ENCODE data around the gene ZMIZ1.

Gene ZMIZ1

GRCh38 chr10:79119306-79119705 is 50.5 kb downstream of the ZMIZ1 start:
- no peak for DNase-seq (ENCODE audit: low spot score)

- DNase-seq (ENCODE audit: low spot score), result no peak
Measured at GRCh38 chr10:79123547-79123963, 54.8 kb downstream of the ZMIZ1 start.

GRCh38 chr10:79124066-79124465 is 55.3 kb downstream of the ZMIZ1 start:
- DNase-seq (ENCODE audit: low spot score), result no peak

- DNase-seq (ENCODE audit: low spot score), result no peak
Measured at GRCh38 chr10:79125092-79125491, 56.3 kb downstream of the ZMIZ1 start.

GRCh38 chr10:79126351-79127080 is 57.8 kb downstream of the ZMIZ1 start:
- DNase-seq (ENCODE audit: low spot score), result no peak

- no peak for DNase-seq (ENCODE audit: low spot score)
Measured at GRCh38 chr10:79127151-79127961, 58.6 kb downstream of the ZMIZ1 start.

- DNase-seq (ENCODE audit: low spot score), result no peak
Measured at GRCh38 chr10:79128241-79128922, 59.6 kb downstream of the ZMIZ1 start.

GRCh38 chr10:79128923-79129305 is 60.1 kb downstream of the ZMIZ1 start:
- no peak for DNase-seq (ENCODE audit: low spot score)

- DNase-seq (ENCODE audit: low spot score), result no peak
Measured at GRCh38 chr10:79129361-79129997, 60.7 kb downstream of the ZMIZ1 start.

- DNase-seq (ENCODE audit: low spot score), result no peak
Measured at GRCh38 chr10:79130255-79130654, 61.5 kb downstream of the ZMIZ1 start.

GRCh38 chr10:79130846-79131245 is 62.1 kb downstream of the ZMIZ1 start:
- no peak for DNase-seq (ENCODE audit: low spot score)

- DNase-seq (ENCODE audit: low spot score), result no peak
Measured at GRCh38 chr10:79131836-79132631, 63.3 kb downstream of the ZMIZ1 start.

- DNase-seq (ENCODE audit: low spot score), result no peak
Measured at GRCh38 chr10:79132681-79133381, 64.1 kb downstream of the ZMIZ1 start.

GRCh38 chr10:79133416-79133815 is 64.7 kb downstream of the ZMIZ1 start:
- no peak for DNase-seq (ENCODE audit: low spot score)

- DNase-seq (ENCODE audit: low spot score), result no peak
Measured at GRCh38 chr10:79135790-79136189, 67.0 kb downstream of the ZMIZ1 start.

GRCh38 chr10:79136236-79137005 is 67.7 kb downstream of the ZMIZ1 start:
- no peak for DNase-seq (ENCODE audit: low spot score)

- DNase-seq (ENCODE audit: low spot score), result no peak
Measured at GRCh38 chr10:79137300-79137756, 68.6 kb downstream of the ZMIZ1 start.

- no peak for DNase-seq (ENCODE audit: low spot score)
Measured at GRCh38 chr10:79137826-79138225, 69.1 kb downstream of the ZMIZ1 start.

- no peak for DNase-seq (ENCODE audit: low spot score)
Measured at GRCh38 chr10:79138449-79139123, 69.8 kb downstream of the ZMIZ1 start.

Data from left forelimb (tissue), 1 donor.